Bronchial epithelial cell (primary cell): Measurements from ENCODE around the gene NSMF. TPM values are rescaled to one million over a fixed set of nuclear protein-coding genes. Genes with fewer than 3 reads are reported as not detected.

Experiments used
- DNase-seq: peaks from one replicate; pipeline ENCODE4 v3.0.0-alpha.2; 2010; ENCODE audit warnings: low read depth
- FAIRE-seq: peaks from 2 replicates; lab custom pipeline; 2011; peaks lifted over from hg19 to GRCh38; lab: Jason Lieb, UNC
- H3K27me3 ChIP-seq: 2 replicates; pipeline ENCODE4 v1.5.1; 2011; ENCODE audit warnings: low read length; ENCODE audit not compliant: control insufficient read depth, insufficient read depth
- H3K36me3 ChIP-seq: 2 replicates; pipeline ENCODE4 v1.5.1; 2011; ENCODE audit warnings: low read length; ENCODE audit not compliant: control insufficient read depth, insufficient read depth
- H3K4me3 ChIP-seq: 2 replicates; pipeline ENCODE4 v1.5.1; 2011; ENCODE audit warnings: mild to moderate bottlenecking, low read depth, low read length, control low read depth
- total RNA-seq: library from RNA; depleted of rRNA; stranded (reverse); fragments of >200 nt; gene quantifications from 2 replicates; pipeline ENCODE4 v1.2.1, GENCODE V29; 2014
- TF ChIP-seq, protein P1 (sequence below): IDR thresholded peaks from 2 replicates; pipeline ENCODE4 v1.5.1; 2011; ENCODE audit warnings: mild to moderate bottlenecking, moderate library complexity, low read length, control low read depth, inconsistent platforms; ENCODE audit not compliant: insufficient read depth, severe bottlenecking

Gene NSMF
- total RNA-seq, 1 donor from 2014 or later, result 17.9 TPM

DNA sequence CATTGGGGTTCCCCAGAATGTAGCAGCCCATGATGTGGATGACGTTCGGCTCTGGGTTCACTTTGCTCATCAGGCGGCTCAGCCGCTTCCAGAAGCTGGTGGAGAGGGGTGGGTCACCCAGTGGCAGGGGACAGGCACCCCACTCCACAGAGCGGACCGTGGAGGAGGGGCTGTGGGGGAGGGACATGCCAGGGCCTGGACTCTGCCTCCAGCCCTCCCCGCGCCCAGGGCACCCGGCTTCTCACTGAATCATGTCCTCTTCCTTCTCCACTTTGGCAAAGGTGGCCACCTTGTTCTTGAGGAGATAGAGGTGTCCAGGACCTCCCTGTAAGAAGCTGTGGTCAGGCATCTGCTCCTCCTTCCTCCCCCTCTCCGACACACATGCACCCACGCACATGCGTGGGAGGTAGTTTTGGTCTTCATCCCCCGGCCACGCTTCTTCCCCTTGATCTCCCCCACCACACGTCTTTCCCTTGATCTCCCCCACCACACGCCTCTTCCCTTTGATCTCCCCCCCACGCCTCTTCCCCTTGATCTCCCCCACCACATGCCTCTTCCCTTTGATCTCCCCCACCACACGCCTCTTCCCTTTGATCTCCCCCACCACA lies 9.1 kb downstream of the NSMF start:
- Histone ChIP-seq H3K27me3 (no peaks in the 10 kb centered on the region), H3K4me3 (no peak overlapping the region), H3K36me3 (peaks cover 12% of the 10 kb centered on the region)
- no peak for FAIRE-seq
- TF ChIP-seq, protein P1, sequence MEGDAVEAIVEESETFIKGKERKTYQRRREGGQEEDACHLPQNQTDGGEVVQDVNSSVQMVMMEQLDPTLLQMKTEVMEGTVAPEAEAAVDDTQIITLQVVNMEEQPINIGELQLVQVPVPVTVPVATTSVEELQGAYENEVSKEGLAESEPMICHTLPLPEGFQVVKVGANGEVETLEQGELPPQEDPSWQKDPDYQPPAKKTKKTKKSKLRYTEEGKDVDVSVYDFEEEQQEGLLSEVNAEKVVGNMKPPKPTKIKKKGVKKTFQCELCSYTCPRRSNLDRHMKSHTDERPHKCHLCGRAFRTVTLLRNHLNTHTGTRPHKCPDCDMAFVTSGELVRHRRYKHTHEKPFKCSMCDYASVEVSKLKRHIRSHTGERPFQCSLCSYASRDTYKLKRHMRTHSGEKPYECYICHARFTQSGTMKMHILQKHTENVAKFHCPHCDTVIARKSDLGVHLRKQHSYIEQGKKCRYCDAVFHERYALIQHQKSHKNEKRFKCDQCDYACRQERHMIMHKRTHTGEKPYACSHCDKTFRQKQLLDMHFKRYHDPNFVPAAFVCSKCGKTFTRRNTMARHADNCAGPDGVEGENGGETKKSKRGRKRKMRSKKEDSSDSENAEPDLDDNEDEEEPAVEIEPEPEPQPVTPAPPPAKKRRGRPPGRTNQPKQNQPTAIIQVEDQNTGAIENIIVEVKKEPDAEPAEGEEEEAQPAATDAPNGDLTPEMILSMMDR, result no peak
- DNase-seq, result no peak

DNA sequence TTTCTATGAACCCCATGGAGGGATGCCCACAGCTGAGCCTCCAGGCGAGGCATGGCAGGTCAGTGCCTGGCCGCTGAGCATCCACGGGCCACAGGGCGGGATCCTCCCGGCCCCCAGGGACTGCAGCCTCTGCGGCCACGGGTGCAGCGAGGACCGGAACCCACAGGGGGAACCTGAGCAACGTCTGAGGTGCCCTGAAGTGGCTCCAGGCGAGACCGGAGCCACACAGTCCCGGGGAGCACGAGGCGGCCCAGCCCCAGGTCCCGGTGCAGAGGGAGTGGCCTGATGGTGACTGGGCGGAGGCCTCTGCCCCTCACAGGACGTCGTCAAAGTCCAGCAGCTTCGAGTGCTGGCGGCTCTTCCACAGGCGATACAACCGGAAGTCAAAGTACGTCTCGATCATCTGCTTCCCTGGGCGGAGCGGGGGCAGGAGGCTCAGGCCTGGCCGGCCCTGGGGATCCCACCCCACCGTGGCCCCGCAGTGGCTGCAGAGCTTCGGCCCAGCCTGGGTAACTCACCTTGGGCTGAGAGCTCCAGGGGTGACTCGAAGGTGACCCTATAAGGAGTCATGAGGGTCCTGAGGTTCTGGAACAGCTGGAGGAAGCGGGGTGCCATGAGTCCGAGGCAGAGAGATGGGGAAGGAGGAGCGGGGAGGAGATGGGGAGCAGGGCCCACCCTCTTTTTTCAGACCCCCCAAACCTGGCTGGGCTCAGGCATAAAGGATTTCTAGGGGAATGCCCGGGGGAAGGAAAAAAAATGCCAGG lies 9.9 kb downstream of the NSMF start:
- TF ChIP-seq, protein P1, result no peak
- Histone ChIP-seq H3K27me3 (no peaks in the 10 kb centered on the region), H3K4me3 (no peak overlapping the region), H3K36me3 (peaks cover 11% of the 10 kb centered on the region)
- FAIRE-seq (no peak), DNase-seq (no peak)

- FAIRE-seq (no peak), DNase-seq (no peak)
- Histone ChIP-seq H3K27me3 (no peaks in the 10 kb centered on the region), H3K36me3 (peaks cover 11% of the 10 kb centered on the region), H3K4me3 (no peak overlapping the region)
- TF ChIP-seq, protein P1, result no peak
Observed at GRCh38 chr9:137448602-137448962, 10.6 kb downstream of the NSMF start.

- H3K27me3 ChIP-seq, result no peaks in the 10 kb centered on the region
- TF ChIP-seq, protein P1, result no peak
- DNase-seq (no peak), FAIRE-seq (no peak)
- H3K36me3 ChIP-seq, result peaks cover 9% of the 10 kb centered on the region
- no peak overlapping the region for H3K4me3 ChIP-seq
Observed at GRCh38 chr9:137447722-137448601, 11.2 kb downstream of the NSMF start.

DNA sequence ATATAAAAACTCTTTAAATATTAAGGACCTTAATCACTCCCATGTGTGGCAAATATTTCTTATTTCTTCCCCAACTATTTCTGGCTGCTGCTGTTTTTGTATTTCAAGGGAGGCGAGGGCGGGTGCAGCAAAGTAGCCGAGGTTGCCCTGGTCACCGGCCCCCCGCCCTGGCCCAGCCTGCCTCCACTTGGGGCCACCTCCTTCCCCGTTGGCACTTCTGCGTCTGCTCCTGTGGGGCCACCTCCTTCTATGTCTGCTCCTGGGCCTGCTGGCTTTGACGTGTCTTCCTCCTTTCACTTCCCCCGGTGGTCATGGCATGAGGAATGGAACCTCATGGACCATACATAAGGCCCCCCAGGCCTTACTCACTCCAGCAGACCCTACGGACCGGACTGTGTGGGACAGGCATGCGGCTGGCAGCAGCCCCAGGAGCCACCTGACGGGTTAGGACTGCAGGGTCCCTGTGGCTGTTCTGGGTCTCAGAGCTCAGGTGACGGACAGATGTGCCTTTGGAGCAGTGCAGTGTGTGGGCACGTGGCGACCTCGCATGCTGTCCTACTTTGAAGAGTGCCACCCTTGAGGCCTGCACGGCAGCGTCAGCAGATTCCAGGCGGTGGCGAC lies 12.2 kb downstream of the NSMF start:
- TF ChIP-seq, protein P1, result no peak
- H3K27me3 ChIP-seq, result no peaks in the 10 kb centered on the region
- peaks cover 4% of the 10 kb centered on the region for H3K36me3 ChIP-seq
- FAIRE-seq (no peak), DNase-seq (no peak)
- no peak overlapping the region for H3K4me3 ChIP-seq
